HK-2 (cell line): ENCODE results near the gene ATP10D.
A peak's percentile ranks its signal among the peaks of the same experiment; 100 is the strongest.
"Not testable (repeated sequence)": the region's sequence is repeated elsewhere in the genome, so short reads cannot be mapped to it uniquely, and the experiment has no call there.

Experiments
- DNase-seq: peaks from one replicate; pipeline ENCODE4 v3.0.0-alpha.2; 2018; ENCODE audit not compliant: unreplicated experiment

ATP10D gene

GRCh38 chr4:47485047-47485692 lies at the start of gene ATP10D:
ATP10D (plus strand) TSS chr4:47485275; CDS start chr4:47512541, 27,266 bp downstream.
- DNase-seq, result peak; percentile 93

- no peak for DNase-seq
These were observed 42.1 kb upstream of the ATP10D start for GRCh38 chr4:47442980-47443379.

- no peak for DNase-seq
These were observed 41.0 kb upstream of the ATP10D start for GRCh38 chr4:47444031-47444430.

- DNase-seq, result no peak
These were observed 33.4 kb upstream of the ATP10D start for GRCh38 chr4:47451657-47452056.

- no peak for DNase-seq
These were observed 22.3 kb upstream of the ATP10D start for GRCh38 chr4:47462799-47463234.

GRCh38 chr4:47463235-47463956 lies 21.7 kb upstream of the ATP10D start, which contains the start of gene COMMD8:
COMMD8 (minus strand) TSS chr4:47463702; CDS start chr4:47463651, 51 bp downstream.
- DNase-seq, result peak; percentile 98

- no peak for DNase-seq
These were observed 20.1 kb upstream of the ATP10D start for GRCh38 chr4:47465004-47465403.

GRCh38 chr4:47466056-47466785 lies 18.9 kb upstream of the ATP10D start:
- no peak for DNase-seq

- no peak for DNase-seq
These were observed 16.2 kb upstream of the ATP10D start for GRCh38 chr4:47468706-47469365.

GRCh38 chr4:47469951-47470350 lies 15.1 kb upstream of the ATP10D start:
- DNase-seq, result no peak

- DNase-seq, result no peak
These were observed 14.0 kb upstream of the ATP10D start for GRCh38 chr4:47471064-47471463.

GRCh38 chr4:47471591-47471990 lies 13.5 kb upstream of the ATP10D start:
- DNase-seq, result no peak

- DNase-seq, result no peak
These were observed 11.8 kb upstream of the ATP10D start for GRCh38 chr4:47473141-47473750.

GRCh38 chr4:47474799-47475198 lies 10.3 kb upstream of the ATP10D start:
- no peak for DNase-seq

GRCh38 chr4:47475411-47475810 lies 9.7 kb upstream of the ATP10D start:
- DNase-seq, result no peak

GRCh38 chr4:47478804-47479203 lies 6.3 kb upstream of the ATP10D start:
- no peak for DNase-seq

- no peak for DNase-seq
These were observed 2.7 kb upstream of the ATP10D start for GRCh38 chr4:47482326-47482725.

- peak; percentile 20 for DNase-seq
These were observed 1.3 kb upstream of the ATP10D start for GRCh38 chr4:47483745-47484144.

GRCh38 chr4:47484168-47484567 lies 907 bp upstream of the ATP10D start:
- no peak for DNase-seq

GRCh38 chr4:47485768-47486167 lies 693 bp downstream of the ATP10D start:
- DNase-seq, result no peak

GRCh38 chr4:47486231-47486673 lies 1.2 kb downstream of the ATP10D start:
- no peak for DNase-seq

GRCh38 chr4:47486727-47487126 lies 1.7 kb downstream of the ATP10D start:
- DNase-seq, result not testable (repeated sequence)
